ENCODE results near the gene CLCNKA.

Gene CLCNKA

DNA sequence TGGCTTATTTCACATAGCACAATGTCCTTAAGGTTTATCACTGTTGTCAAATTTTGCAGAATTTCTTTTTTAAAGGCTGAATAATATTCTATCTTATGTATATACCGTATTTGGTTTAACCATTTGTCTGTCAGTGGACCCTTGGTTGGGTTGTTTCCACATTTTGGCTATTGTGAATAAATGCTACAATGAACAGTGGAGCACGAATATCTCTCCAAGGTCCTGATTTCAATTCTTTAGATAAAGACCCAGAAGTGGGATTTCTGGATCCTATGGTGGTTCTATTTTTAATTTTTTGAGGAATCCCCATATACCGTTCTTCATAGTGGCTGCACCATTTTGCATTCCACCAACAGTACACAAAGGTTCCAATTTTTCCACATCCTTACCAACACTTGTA lies 40.2 kb upstream of the CLCNKA start:
- H3K9me2 ChIP-seq (ENCODE audit: low read depth, low read length): no peaks in the 10 kb centered on the region
- H3K9me3 ChIP-seq (ENCODE audit: low read length): peaks cover 3% of the 10 kb centered on the region
- H3K27me3 ChIP-seq (ENCODE audit: insufficient read depth, low read length): no peaks in the 10 kb centered on the region; the same call in 1 of the 2 replicates
- no peaks in the 10 kb centered on the region for H3K79me2 ChIP-seq (ENCODE audit: insufficient read depth, low read length)
- H3K27ac ChIP-seq (ENCODE audit: low read depth, low read length, poor library complexity, severe bottlenecking): no peak overlapping the region
- H3K4me1 ChIP-seq (ENCODE audit: insufficient read depth, low read length, severe bottlenecking): no peaks in the 10 kb centered on the region
- no peaks in the 10 kb centered on the region for H3F3A ChIP-seq (ENCODE audit: insufficient read depth, low read length)
- no peak overlapping the region for H3K9ac ChIP-seq (ENCODE audit: low read length)
- H4K20me1 ChIP-seq (ENCODE audit: insufficient read depth, low read length): no peaks in the 10 kb centered on the region
- H3K4me3 ChIP-seq (ENCODE audit: low read depth, low read length, poor library complexity, severe bottlenecking): no peak overlapping the region
- no peak overlapping the region for H3K4me2 ChIP-seq (ENCODE audit: low read length)
- no peak for TF ChIP-seq CTCF (IDR thresholded peaks at IDR 0.05; ENCODE audit: low read length)
- TF ChIP-seq EZH2 (IDR thresholded peaks at IDR 0.05; ENCODE audit: borderline replicate concordance, low read length): no peak
- H2AFZ ChIP-seq (ENCODE audit: low read length): no peak overlapping the region
- H3K36me3 ChIP-seq (ENCODE audit: insufficient read depth, low read length): no peaks in the 10 kb centered on the region

- no peak overlapping the region for H3K27ac ChIP-seq (ENCODE audit: low read depth, low read length, poor library complexity, severe bottlenecking)
- H3K9me2 ChIP-seq (ENCODE audit: low read depth, low read length): no peaks in the 10 kb centered on the region
- H3K36me3 ChIP-seq (ENCODE audit: insufficient read depth, low read length): no peaks in the 10 kb centered on the region
- no peak overlapping the region for H3K4me2 ChIP-seq (ENCODE audit: low read length)
- no peaks in the 10 kb centered on the region for H3F3A ChIP-seq (ENCODE audit: insufficient read depth, low read length)
- peaks cover 3% of the 10 kb centered on the region for H3K9me3 ChIP-seq (ENCODE audit: low read length)
- no peaks in the 10 kb centered on the region for H3K79me2 ChIP-seq (ENCODE audit: insufficient read depth, low read length)
- H3K27me3 ChIP-seq (ENCODE audit: insufficient read depth, low read length): no peaks in the 10 kb centered on the region; the same call in 1 of the 2 replicates
- TF ChIP-seq EZH2 (IDR thresholded peaks at IDR 0.05; ENCODE audit: borderline replicate concordance, low read length) (no peak), CTCF (IDR thresholded peaks at IDR 0.05; ENCODE audit: low read length) (no peak)
- no peaks in the 10 kb centered on the region for H3K4me1 ChIP-seq (ENCODE audit: insufficient read depth, low read length, severe bottlenecking)
- no peaks in the 10 kb centered on the region for H4K20me1 ChIP-seq (ENCODE audit: insufficient read depth, low read length)
- no peak overlapping the region for H2AFZ ChIP-seq (ENCODE audit: low read length)
- H3K9ac ChIP-seq (ENCODE audit: low read length): no peak overlapping the region
- no peak overlapping the region for H3K4me3 ChIP-seq (ENCODE audit: low read depth, low read length, poor library complexity, severe bottlenecking)
Observed at GRCh38 chr1:15983275-15983674, 38.6 kb upstream of the CLCNKA start.

GRCh38 chr1:15985611-15986297 lies 36.1 kb upstream of the CLCNKA start:
- H3K9ac ChIP-seq (ENCODE audit: low read length): no peak overlapping the region
- no peaks in the 10 kb centered on the region for H3F3A ChIP-seq (ENCODE audit: insufficient read depth, low read length)
- TF ChIP-seq EZH2 (IDR thresholded peaks at IDR 0.05; ENCODE audit: borderline replicate concordance, low read length): no peak
- TF ChIP-seq CTCF (IDR thresholded peaks at IDR 0.05; ENCODE audit: low read length): no peak
- no peak overlapping the region for H3K4me2 ChIP-seq (ENCODE audit: low read length)
- H3K27me3 ChIP-seq (ENCODE audit: insufficient read depth, low read length): no peaks in the 10 kb centered on the region; the same call in 1 of the 2 replicates
- no peaks in the 10 kb centered on the region for H3K9me2 ChIP-seq (ENCODE audit: low read depth, low read length)
- H3K4me3 ChIP-seq (ENCODE audit: low read depth, low read length, poor library complexity, severe bottlenecking): no peak overlapping the region
- H3K79me2 ChIP-seq (ENCODE audit: insufficient read depth, low read length): no peaks in the 10 kb centered on the region
- no peaks in the 10 kb centered on the region for H3K4me1 ChIP-seq (ENCODE audit: insufficient read depth, low read length, severe bottlenecking)
- H3K27ac ChIP-seq (ENCODE audit: low read depth, low read length, poor library complexity, severe bottlenecking): no peak overlapping the region
- no peak overlapping the region for H2AFZ ChIP-seq (ENCODE audit: low read length)
- H3K36me3 ChIP-seq (ENCODE audit: insufficient read depth, low read length): no peaks in the 10 kb centered on the region
- peaks cover 3% of the 10 kb centered on the region for H3K9me3 ChIP-seq (ENCODE audit: low read length)
- no peaks in the 10 kb centered on the region for H4K20me1 ChIP-seq (ENCODE audit: insufficient read depth, low read length)

Data from OCI-LY1 (cell line).